ENCODE results near the gene PEX26. TPM values are rescaled to one million over a fixed set of nuclear protein-coding genes. Genes with fewer than 3 reads are reported as not detected.

The PEX26 gene
- total RNA-seq, 2 experiments from 2014 or later, result 19.6 to 20.8 TPM

GRCh38 chr22:18115906-18116371 is 38.1 kb downstream of the PEX26 start:
- ChIA-PET CTCF (no interaction called here), POLR2A (no interaction called here)
- Histone ChIP-seq H3K4me3 (ENCODE audit: low read length) (no peak overlapping the region), H3K27me3 (ENCODE audit: control insufficient read depth in 1 of 2, insufficient read depth in 2 of 2, low read length in 2 of 2) (peaks cover 10 to 11% of the 10 kb centered on the region in 2 experiments), H3K36me3 (ENCODE audit: insufficient read depth, low read length) (no peaks in the 10 kb centered on the region), H3K9me3 (ENCODE audit: control insufficient read depth in 1 of 2, insufficient read depth in 1 of 2, low read length in 2 of 2) (peaks cover 0 to 8% of the 10 kb centered on the region in 2 experiments), H3K27ac (ENCODE audit: low read depth in 1 of 2, low read length in 2 of 2) (no peak overlapping the region), H3K4me1 (ENCODE audit: insufficient read depth, low read length) (peaks cover 25% of the 10 kb centered on the region)
- Mint-ChIP-seq H3K9me3 (no peaks in the 10 kb centered on the region), H3K27ac (no peak overlapping the region), H3K36me3 (ENCODE audit: low read depth) (no peaks in the 10 kb centered on the region), H3K27me3 (peaks cover 24% of the 10 kb centered on the region), H3K4me1 (ENCODE audit: low read depth) (peaks cover 21% of the 10 kb centered on the region), H3K4me3 (no peak overlapping the region)
- ATAC-seq (ENCODE audit: poor library complexity) (no peak), DNase-seq (no peak)
- intact Hi-C loops (cut with DNase I, micrococcal nuclease), result no loop called here
- TF ChIP-seq CTCF (IDR thresholded peaks at IDR 0.05), result no peak

- no peak for ATAC-seq (ENCODE audit: poor library complexity)
- H3K9me3 ChIP-seq (ENCODE audit: control insufficient read depth in 1 of 2, insufficient read depth in 1 of 2, low read length in 2 of 2), result peaks cover 0 to 2% of the 10 kb centered on the region in 2 experiments
- Mint-ChIP-seq H3K4me1 (ENCODE audit: low read depth) (peaks cover 21% of the 10 kb centered on the region), H3K4me3 (no peak overlapping the region), H3K9me3 (no peaks in the 10 kb centered on the region), H3K36me3 (ENCODE audit: low read depth) (no peaks in the 10 kb centered on the region), H3K27ac (no peak overlapping the region), H3K27me3 (peaks cover 22% of the 10 kb centered on the region)
- ChIA-PET CTCF (no interaction called here), POLR2A (no interaction called here)
- no peak for TF ChIP-seq CTCF (IDR thresholded peaks at IDR 0.05)
- H3K27ac ChIP-seq (ENCODE audit: low read depth in 1 of 2, low read length in 2 of 2), result no peak overlapping the region
- H3K4me3 ChIP-seq (ENCODE audit: low read length), result no peak overlapping the region
- H3K4me1 ChIP-seq (ENCODE audit: insufficient read depth, low read length), result peaks cover 19% of the 10 kb centered on the region
- intact Hi-C loops (cut with DNase I, micrococcal nuclease), result no loop called here
- no peak for DNase-seq
- H3K27me3 ChIP-seq (ENCODE audit: control insufficient read depth in 1 of 2, insufficient read depth in 2 of 2, low read length in 2 of 2), result peaks cover 4% of the 10 kb centered on the region in 2 experiments
- H3K36me3 ChIP-seq (ENCODE audit: insufficient read depth, low read length), result no peaks in the 10 kb centered on the region
These were observed 38.8 kb downstream of the PEX26 start for GRCh38 chr22:18116634-18117033.

- H3K36me3 ChIP-seq (ENCODE audit: insufficient read depth, low read length), result no peaks in the 10 kb centered on the region
- DNase-seq (no peak), ATAC-seq (ENCODE audit: poor library complexity) (no peak)
- no peak overlapping the region for H3K27ac ChIP-seq (ENCODE audit: low read depth in 1 of 2, low read length in 2 of 2)
- TF ChIP-seq CTCF (IDR thresholded peaks at IDR 0.05), result no peak
- H3K9me3 ChIP-seq (ENCODE audit: control insufficient read depth in 1 of 2, insufficient read depth in 1 of 2, low read length in 2 of 2), result no peaks in the 10 kb centered on the region
- Mint-ChIP-seq H3K4me3 (no peak overlapping the region), H3K27ac (no peak overlapping the region), H3K9me3 (no peaks in the 10 kb centered on the region), H3K36me3 (ENCODE audit: low read depth) (no peaks in the 10 kb centered on the region), H3K4me1 (ENCODE audit: low read depth) (peaks cover 16% of the 10 kb centered on the region), H3K27me3 (peaks cover 11% of the 10 kb centered on the region)
- intact Hi-C loops (cut with DNase I, micrococcal nuclease), result no loop called here
- no peaks in the 10 kb centered on the region for H3K27me3 ChIP-seq (ENCODE audit: control insufficient read depth in 1 of 2, insufficient read depth in 2 of 2, low read length in 2 of 2)
- H3K4me1 ChIP-seq (ENCODE audit: insufficient read depth, low read length), result peaks cover 16% of the 10 kb centered on the region
- no peak overlapping the region for H3K4me3 ChIP-seq (ENCODE audit: low read length)
- ChIA-PET CTCF (no interaction called here), POLR2A (no interaction called here)
These were observed 40.6 kb downstream of the PEX26 start for GRCh38 chr22:18118345-18118915.
